GM12873 (cell line): ENCODE measurements around the gene MVB12B.

Experiments used
- CTCF ChIP-seq: IDR thresholded peaks from 2 replicates; pipeline ENCODE4 v1.5.1; 2012; ENCODE audit warnings: low read depth, mild to moderate bottlenecking, moderate library complexity, low read length, control low read depth; ENCODE audit not compliant: insufficient read depth; ENCODE audit errors: missing control alignments

The MVB12B gene

GRCh38 chr9:126486276-126486675 is 159.6 kb downstream of the MVB12B start:
- no peak for TF ChIP-seq CTCF

- TF ChIP-seq CTCF: no peak
Observed at GRCh38 chr9:126487856-126488255, 161.2 kb downstream of the MVB12B start.

- TF ChIP-seq CTCF: no peak
Observed at GRCh38 chr9:126488310-126488709, 161.7 kb downstream of the MVB12B start.

- no peak for TF ChIP-seq CTCF
Observed at GRCh38 chr9:126488881-126489404, 162.3 kb downstream of the MVB12B start.

- no peak for TF ChIP-seq CTCF
Observed at GRCh38 chr9:126489581-126490213, 163.1 kb downstream of the MVB12B start.

GRCh38 chr9:126490214-126490631 is 163.6 kb downstream of the MVB12B start:
- TF ChIP-seq CTCF: no peak

GRCh38 chr9:126490871-126491567 is 164.4 kb downstream of the MVB12B start:
- peak; percentile 84 for TF ChIP-seq CTCF
